Muscle layer of colon (tissue), 2 donors: ENCODE data around the gene COX7C.
"Not testable (repeated sequence)": the region's sequence is repeated elsewhere in the genome, so short reads cannot be mapped to it uniquely, and the experiment has no call there.

Source experiments
- H3K27ac ChIP-seq: one replicate; pipeline ENCODE4 v1.7.0; 2013; ENCODE audit warnings: low read depth, mild to moderate bottlenecking, low read length, moderate library complexity
- H3K27me3 ChIP-seq, 2 donors: one replicate each; pipeline ENCODE4 v1.7.0; 2013; ENCODE audit warnings: low read length in 2 of 2, mild to moderate bottlenecking in 2 of 2; ENCODE audit not compliant: insufficient read depth in 2 of 2, control insufficient read depth in 1 of 2
- H3K36me3 ChIP-seq: one replicate; pipeline ENCODE4 v1.7.0; 2013; ENCODE audit warnings: mild to moderate bottlenecking, low read length; ENCODE audit not compliant: insufficient read depth
- H3K4me1 ChIP-seq: one replicate; pipeline ENCODE4 v1.7.0; 2013; ENCODE audit warnings: mild to moderate bottlenecking, low read length; ENCODE audit not compliant: insufficient read depth
- H3K4me3 ChIP-seq, 2 donors: one replicate each; pipeline ENCODE4 v1.7.0; 2013; ENCODE audit warnings: low read length in 2 of 2, low read depth in 1 of 2, mild to moderate bottlenecking in 1 of 2, moderate library complexity in 1 of 2
- H3K9ac ChIP-seq: one replicate; pipeline ENCODE4 v1.7.0; 2013; ENCODE audit warnings: low read length
- H3K9me3 ChIP-seq: one replicate; pipeline ENCODE4 v1.7.0; 2013; ENCODE audit warnings: mild to moderate bottlenecking, low read length
- donor health status: abdominal sarcoma.
- donor health status: Adenocarcinoma of cecum.

Gene COX7C, protein sequence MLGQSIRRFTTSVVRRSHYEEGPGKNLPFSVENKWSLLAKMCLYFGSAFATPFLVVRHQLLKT

DNA sequence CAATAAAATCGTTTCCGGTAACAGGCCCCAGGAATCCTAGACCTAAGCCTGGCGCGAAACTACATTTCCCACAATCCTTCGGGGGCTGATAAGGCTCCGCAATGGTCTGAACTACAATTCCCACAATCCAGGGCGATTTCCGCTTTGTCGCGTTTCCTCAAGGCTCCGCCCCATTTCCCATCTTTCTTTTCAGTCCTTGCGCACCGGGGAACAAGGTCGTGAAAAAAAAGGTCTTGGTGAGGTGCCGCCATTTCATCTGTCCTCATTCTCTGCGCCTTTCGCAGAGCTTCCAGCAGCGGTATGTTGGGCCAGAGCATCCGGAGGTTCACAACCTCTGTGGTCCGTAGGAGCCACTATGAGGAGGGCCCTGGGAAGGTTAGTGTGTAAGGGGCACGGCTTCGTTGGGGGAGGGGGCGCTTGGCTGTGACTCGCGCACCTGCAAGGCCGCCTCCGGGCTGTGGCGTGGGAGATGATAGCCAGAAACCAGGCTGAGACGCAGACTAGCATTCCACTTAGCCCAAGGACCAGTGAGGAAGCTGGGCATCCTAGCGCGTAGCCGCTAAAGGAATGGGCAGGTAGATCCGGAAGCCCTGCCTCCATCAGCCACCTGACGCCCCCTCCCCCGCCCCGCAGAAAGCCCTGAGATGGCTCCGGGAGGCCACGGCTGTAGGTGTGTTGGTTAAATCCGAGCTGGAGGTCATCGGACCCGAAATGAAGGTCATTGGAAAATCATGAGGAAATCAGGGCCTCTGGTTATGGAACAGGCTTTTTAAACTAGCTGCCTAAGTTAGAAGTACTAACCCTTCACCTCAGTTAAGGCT is at the start of gene COX7C:
COX7C (plus strand) TSS at position 186 of the 821 bp plus-strand sequence; CDS start at position 301, 115 bp downstream.
- H3K4me1 ChIP-seq, result peaks cover 10% of the 10 kb centered on the region
- no peaks in the 10 kb centered on the region for H3K9me3 ChIP-seq
- H3K36me3 ChIP-seq, result peaks cover 23% of the 10 kb centered on the region
- no peaks in the 10 kb centered on the region for H3K27me3 ChIP-seq
- H3K9ac ChIP-seq, result peak within 1 kb of the TSS; percentile 96
- peak within 1 kb of the TSS; percentile 98 to 99 for H3K4me3 ChIP-seq
- H3K27ac ChIP-seq, result peak within 1 kb of the TSS; percentile 96

DNA sequence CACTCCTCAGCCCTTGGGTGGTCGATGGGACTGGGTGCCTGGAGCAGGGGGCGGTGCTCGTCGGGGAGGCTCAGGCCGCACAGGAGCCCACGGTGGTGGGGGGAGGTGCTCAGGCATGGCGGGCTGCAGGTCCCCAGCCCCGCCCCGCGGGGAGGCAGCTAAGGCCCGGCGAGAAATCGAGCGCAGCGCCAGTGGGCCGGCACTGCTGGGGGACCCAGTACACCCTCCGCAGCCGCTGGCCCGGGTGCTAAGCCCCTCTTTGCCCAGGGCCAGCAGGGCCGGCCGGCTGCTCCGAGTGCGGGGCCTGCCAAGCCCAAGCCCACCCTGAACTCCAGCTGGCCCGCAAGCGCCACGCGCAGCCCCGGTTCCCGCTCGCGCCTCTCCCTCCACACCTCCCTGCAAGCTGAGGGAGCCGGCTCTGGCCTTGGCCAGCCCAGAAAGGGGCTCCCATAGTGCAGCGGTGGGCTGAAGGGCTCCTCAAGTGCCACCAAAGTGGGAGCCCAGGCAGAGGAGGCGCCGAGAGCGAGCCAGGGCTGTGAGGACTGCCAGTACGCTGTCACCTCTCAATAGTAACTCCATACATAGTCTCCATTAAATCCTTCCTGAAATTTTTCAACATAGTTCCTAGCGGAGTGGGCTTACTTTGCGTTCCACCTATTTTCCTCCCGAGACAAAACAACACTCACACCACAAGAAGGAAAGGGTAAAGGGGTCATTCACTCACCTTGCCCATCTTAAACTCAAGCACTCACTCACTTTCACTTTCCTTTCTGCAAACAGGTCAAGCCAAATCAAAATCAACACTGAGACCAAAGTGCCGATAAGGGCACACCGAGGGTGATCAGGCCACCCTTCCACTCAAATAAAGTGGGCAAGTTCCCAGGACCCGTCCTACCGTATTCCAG is 48.0 kb upstream of the COX7C start:
- H3K9me3 ChIP-seq, H3K36me3 ChIP-seq, H3K9ac ChIP-seq, H3K4me1 ChIP-seq, H3K4me3 ChIP-seq, H3K27ac ChIP-seq, H3K27me3 ChIP-seq: not testable (repeated sequence)

DNA sequence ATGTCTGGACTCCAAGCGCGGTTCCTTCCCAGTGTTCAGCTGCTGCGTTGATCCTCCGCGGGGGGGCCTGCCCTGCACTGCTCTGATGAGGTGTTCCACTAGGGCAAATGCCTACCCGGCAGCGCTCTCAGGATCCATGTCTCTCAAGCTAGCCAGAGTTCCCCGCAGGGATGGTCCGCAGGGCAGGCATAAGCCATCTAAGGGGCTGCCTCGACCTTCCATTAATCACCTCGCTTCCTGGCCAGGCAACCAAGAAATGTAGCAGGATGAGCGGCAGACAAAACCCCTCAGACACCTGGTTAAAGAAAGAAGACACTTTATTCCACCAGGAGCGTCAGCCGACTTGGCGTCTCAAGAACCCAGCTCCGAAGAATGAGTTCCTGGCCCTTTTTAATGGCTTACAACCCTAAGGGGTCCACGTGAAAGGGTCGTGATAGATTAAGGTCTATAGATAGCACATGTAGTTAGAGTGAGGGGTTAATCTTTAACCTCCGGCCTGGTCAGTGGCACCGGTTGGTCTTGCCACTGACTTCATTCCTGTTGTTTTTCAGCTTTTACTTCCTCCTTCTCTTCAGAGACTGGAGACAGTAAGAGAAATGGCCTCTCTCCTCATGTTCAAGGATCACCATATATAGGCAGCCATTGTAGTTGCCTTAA is 47.2 kb upstream of the COX7C start:
- H3K27ac ChIP-seq, result no peak overlapping the region
- no peak overlapping the region for H3K9ac ChIP-seq
- no peaks in the 10 kb centered on the region for H3K36me3 ChIP-seq
- no peaks in the 10 kb centered on the region for H3K4me1 ChIP-seq
- H3K27me3 ChIP-seq, result no peaks in the 10 kb centered on the region
- H3K9me3 ChIP-seq, result no peaks in the 10 kb centered on the region
- no peak overlapping the region for H3K4me3 ChIP-seq

DNA sequence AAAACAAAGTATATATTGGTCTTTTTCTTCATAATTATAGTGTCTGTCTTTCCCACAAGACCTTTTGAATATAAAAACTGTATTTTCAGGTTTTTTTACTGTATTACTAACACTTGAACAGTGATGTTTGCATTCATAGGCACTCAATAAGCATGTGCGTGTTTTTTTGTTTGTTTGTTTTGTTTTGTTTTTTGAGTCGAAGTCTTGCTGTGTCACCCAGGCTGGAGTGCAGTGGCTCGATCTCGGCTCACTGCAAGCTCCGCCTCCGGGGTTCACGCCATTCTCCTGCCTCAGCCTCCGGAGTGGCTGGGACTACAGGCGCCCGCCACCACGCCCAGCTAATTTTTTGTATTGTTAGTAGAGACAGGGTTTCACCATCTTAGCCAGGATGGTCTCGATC is 46.6 kb upstream of the COX7C start:
- H3K4me3 ChIP-seq, H3K9me3 ChIP-seq, H3K36me3 ChIP-seq, H3K27me3 ChIP-seq, H3K9ac ChIP-seq, H3K4me1 ChIP-seq, H3K27ac ChIP-seq: not testable (repeated sequence)

DNA sequence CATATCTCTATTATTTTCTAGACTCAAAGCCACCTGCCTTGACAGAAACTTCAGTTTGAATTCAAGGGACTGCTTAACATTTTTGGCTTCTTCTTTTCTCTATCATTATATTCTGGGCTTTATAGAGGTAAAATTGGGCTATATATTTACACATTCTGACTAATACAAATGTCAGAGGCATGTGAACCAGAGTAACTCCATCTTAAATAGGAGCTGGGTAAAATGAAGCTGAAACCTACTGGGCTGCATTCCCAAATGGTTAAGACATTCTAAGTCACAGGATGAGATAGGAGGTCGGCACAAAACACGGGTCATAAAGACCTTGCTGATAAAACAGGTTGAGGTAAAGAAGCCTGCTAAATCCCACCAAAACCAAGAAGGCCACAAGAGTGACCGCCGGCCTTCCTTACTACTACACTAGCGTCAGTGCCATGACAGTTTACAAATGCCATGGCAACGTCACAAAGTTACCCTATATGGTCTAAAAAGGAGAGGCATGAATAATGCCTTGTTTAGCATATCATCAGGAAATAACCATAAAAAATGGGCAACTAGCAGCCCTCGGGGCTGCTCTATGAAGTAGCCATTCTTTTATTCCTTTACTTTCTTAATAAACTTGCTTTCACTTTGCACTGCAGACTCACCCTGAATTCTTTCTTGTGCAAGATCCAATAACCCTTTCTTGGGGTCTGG is 44.8 kb upstream of the COX7C start:
- H3K27ac ChIP-seq, result no peak overlapping the region
- H3K9ac ChIP-seq, result no peak overlapping the region
- H3K27me3 ChIP-seq, result no peaks in the 10 kb centered on the region
- H3K4me1 ChIP-seq, result no peaks in the 10 kb centered on the region
- H3K9me3 ChIP-seq, result no peaks in the 10 kb centered on the region
- no peak overlapping the region for H3K4me3 ChIP-seq
- H3K36me3 ChIP-seq, result no peaks in the 10 kb centered on the region

DNA sequence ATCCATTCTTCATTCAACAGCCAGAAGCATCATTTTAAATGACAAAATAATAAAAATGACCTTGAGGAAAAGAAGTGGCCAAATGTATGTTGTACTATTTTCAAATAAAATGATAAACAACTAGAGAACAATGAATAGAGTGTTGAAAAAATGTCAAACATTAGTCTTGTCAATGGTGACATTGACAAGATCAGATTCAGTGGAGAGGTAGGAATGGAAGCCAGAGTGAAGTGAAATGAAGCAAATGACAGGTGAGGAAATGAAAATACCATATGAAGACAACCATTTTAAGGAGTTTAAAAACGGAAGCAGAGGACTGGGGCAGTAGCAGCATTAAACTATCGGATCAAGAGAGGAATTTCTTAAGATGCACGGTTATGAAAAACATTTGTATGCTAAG is 38.2 kb upstream of the COX7C start:
- no peaks in the 10 kb centered on the region for H3K36me3 ChIP-seq
- no peak overlapping the region for H3K9ac ChIP-seq
- H3K9me3 ChIP-seq, result no peaks in the 10 kb centered on the region
- no peaks in the 10 kb centered on the region for H3K4me1 ChIP-seq
- H3K27ac ChIP-seq, result no peak overlapping the region
- no peak overlapping the region for H3K4me3 ChIP-seq
- H3K27me3 ChIP-seq, result no peaks in the 10 kb centered on the region

DNA sequence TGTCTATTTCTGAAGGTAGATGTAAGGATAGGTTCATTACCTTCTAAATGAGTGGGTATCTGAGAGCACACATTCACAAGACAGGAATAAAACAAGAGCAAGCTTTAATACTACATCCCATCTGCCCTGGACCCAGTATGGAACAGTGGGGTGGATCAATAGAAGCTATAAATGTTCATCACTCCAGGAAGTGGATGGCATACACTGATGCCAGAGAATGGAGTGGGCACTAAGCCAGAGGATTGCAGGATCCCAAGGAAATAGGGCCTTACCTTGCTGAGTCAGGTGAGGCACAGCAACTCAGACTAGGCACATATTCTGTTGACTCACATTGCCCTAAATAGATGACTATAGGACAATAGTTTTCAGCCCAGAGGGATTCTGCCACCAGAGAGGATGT is 21.3 kb upstream of the COX7C start:
- H3K36me3 ChIP-seq, result no peaks in the 10 kb centered on the region

DNA sequence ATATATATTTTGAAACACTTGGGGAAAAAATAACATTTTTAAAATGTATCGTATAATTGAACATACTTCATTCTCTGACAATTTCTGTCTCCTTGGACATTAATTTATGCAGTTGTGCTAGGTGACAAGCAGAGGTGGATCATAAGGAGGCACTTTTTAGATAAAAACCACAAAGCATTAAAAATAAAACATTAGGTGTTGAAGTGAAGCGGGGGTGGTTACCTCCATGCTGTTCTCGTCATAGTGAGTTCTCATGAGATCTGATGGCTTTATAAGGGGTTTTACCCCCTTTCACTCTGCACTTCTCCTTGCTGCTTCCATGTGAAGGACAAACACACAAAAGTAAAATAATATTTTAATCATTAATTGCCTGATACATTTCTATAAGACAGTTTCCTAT is 11.9 kb upstream of the COX7C start:
- H3K4me3 ChIP-seq, result no peak overlapping the region
- no peaks in the 10 kb centered on the region for H3K27me3 ChIP-seq
- no peak overlapping the region for H3K27ac ChIP-seq
- no peaks in the 10 kb centered on the region for H3K9me3 ChIP-seq
- no peaks in the 10 kb centered on the region for H3K4me1 ChIP-seq
- H3K9ac ChIP-seq, result no peak overlapping the region
- H3K36me3 ChIP-seq, result no peaks in the 10 kb centered on the region

More for the DNA sequence above, 21.3 kb upstream of the COX7C start:
- no peaks in the 10 kb centered on the region for H3K9me3 ChIP-seq
- no peaks in the 10 kb centered on the region for H3K4me1 ChIP-seq
- H3K27me3 ChIP-seq, result no peaks in the 10 kb centered on the region
- H3K9ac ChIP-seq, result no peak overlapping the region
- no peak overlapping the region for H3K27ac ChIP-seq
- H3K4me3 ChIP-seq, result no peak overlapping the region

DNA sequence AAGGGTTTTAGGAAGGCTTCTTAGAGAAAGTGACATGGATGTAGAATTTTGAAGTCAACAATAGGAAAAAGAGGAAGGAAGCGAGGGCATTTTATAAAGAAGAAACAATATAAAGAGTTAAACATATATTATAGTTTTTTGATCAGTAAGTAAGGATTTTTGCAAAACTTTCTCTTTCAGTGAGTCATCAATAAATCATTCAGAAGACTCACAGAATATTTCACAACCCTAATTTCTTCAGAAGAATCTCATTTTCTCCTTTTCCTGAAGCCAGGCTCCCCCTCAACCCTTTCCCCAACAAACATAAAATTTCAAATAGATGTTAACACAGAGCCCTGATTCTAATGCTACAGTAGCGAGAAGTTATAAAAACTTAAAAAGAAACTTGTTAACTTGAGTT is 4.3 kb upstream of the COX7C start:
- Histone ChIP-seq H3K9me3 (no peaks in the 10 kb centered on the region), H3K4me1 (no peaks in the 10 kb centered on the region), H3K36me3 (no peaks in the 10 kb centered on the region), H3K9ac (no peak overlapping the region), H3K27me3 (no peaks in the 10 kb centered on the region), H3K27ac (no peak overlapping the region), H3K4me3 (no peak overlapping the region)

DNA sequence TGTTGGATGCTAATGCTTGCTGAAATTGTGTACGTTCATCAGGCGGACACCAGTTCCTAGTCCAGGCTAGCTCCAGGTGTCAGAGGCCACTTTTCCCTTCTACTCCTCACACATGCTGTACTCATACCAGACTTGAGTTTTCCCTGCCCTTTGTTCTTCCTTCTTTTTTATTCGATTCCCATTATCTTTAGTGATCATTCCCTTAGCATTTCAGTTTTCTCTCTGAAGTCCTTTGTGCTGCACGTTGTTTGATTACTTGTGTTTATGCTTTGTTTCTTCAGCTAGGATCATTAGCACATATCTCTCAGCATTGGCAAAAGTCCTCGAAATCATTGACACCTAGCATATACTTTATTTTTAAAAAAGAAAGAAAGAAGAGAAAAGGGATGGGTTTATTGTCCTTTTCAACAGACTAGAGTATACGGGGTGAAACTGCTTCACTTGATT is 409 bp upstream of the COX7C start:
- H3K9me3 ChIP-seq, result no peaks in the 10 kb centered on the region
- H3K27ac ChIP-seq, result no peak overlapping the region
- no peaks in the 10 kb centered on the region for H3K27me3 ChIP-seq
- no peak overlapping the region for H3K4me3 ChIP-seq
- no peak overlapping the region for H3K9ac ChIP-seq
- H3K4me1 ChIP-seq, result peaks cover 10% of the 10 kb centered on the region
- peaks cover 20% of the 10 kb centered on the region for H3K36me3 ChIP-seq
